Brain microvascular endothelial cell (primary cell): ENCODE results near the gene SCARB1.

Experiments used
- DNase-seq: peaks from one replicate; pipeline ENCODE4 v3.0.0-alpha.2; 2020
- H3K27ac ChIP-seq: fragments of 250-450 bp; sonication (Bioruptor Pico); 2 replicates; pipeline ENCODE4 v1.5.1; 2020; ENCODE audit warnings: mild to moderate bottlenecking, moderate library complexity
- H3K27me3 ChIP-seq: fragments of 250-450 bp; sonication (Bioruptor Pico); replicated peaks from 2 replicates; pipeline ENCODE4 v1.5.1; 2020; ENCODE audit warnings: mild to moderate bottlenecking
- H3K36me3 ChIP-seq: fragments of 250-450 bp; sonication (Bioruptor Pico); replicated peaks from 2 replicates; pipeline ENCODE4 v1.5.1; 2020; ENCODE audit warnings: mild to moderate bottlenecking
- H3K4me3 ChIP-seq: 2 replicates; pipeline ENCODE4 v1.5.1; 2011; ENCODE audit warnings: low read depth, mild to moderate bottlenecking, control low read depth, low read length, moderate library complexity
- CTCF ChIP-seq: IDR thresholded peaks from 2 replicates; pipeline ENCODE4 v1.5.1; 2011; ENCODE audit warnings: low read depth, mild to moderate bottlenecking, moderate library complexity, low read length, control low read depth, inconsistent platforms; ENCODE audit errors: missing control alignments
- in situ Hi-C: cut with HindIII; loops from 2 replicates; pipeline ENCODE4 v1.10.0; 2017; ENCODE audit warnings: low sequenced_read_pairs, low pct_ligation_motif_present

The SCARB1 gene

DNA sequence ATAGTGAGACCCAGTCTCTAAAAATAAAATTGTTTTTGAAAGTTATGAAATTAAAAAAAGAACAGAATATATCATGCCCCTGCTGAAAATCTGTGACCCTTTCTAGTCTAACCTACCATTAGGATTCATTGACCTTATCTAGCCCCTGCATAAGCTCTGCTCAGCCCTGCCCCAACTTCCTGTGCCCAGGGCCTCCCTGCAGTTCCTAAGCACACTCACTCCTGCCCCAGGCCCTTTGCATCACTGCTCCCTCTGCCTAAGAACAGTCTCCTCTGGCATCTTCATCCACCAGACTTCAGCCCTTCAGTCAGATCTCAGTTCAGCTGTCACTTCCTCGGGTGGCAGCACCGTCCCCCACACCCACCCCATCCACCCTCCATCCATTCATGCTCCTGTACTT, 55.4 kb downstream of the SCARB1 start:
- no peak for TF ChIP-seq CTCF
- Histone ChIP-seq H3K36me3 (peaks cover 17% of the 10 kb centered on the region), H3K4me3 (no peak overlapping the region), H3K27ac (no peak overlapping the region), H3K27me3 (no peaks in the 10 kb centered on the region)
- DNase-seq: no peak
- in situ Hi-C loops: no loop called here

GRCh38 chr12:124805876-124806668, 57.6 kb downstream of the SCARB1 start:
- Histone ChIP-seq H3K27me3 (no peaks in the 10 kb centered on the region), H3K36me3 (peaks cover 13% of the 10 kb centered on the region), H3K27ac (no peak overlapping the region), H3K4me3 (no peak overlapping the region)
- TF ChIP-seq CTCF: no peak
- DNase-seq: no peak
- in situ Hi-C loops: no loop called here

DNA sequence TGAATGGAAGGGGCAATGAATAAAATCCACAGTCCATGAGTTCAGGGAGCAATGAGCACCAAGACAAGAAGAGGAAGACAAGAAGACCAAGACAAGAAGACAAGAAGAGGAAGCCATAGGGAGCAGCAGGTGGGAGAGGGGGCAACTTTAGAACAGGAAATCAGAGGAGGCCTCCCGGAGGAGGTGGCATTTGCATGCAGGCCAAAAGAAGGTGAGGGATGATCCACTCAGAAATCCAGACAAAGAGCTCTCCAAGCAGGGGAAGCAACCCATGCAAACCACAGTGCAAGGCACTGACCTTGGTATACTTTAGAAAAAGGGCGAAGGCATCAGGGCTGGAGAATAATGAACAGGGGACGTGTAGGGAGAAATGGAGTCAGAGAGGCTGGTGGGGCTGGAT, 58.6 kb downstream of the SCARB1 start:
- H3K27ac ChIP-seq: no peak overlapping the region
- in situ Hi-C loops: no loop called here
- peaks cover 10% of the 10 kb centered on the region for H3K36me3 ChIP-seq
- no peaks in the 10 kb centered on the region for H3K27me3 ChIP-seq
- no peak for TF ChIP-seq CTCF
- DNase-seq: no peak
- no peak overlapping the region for H3K4me3 ChIP-seq

DNA sequence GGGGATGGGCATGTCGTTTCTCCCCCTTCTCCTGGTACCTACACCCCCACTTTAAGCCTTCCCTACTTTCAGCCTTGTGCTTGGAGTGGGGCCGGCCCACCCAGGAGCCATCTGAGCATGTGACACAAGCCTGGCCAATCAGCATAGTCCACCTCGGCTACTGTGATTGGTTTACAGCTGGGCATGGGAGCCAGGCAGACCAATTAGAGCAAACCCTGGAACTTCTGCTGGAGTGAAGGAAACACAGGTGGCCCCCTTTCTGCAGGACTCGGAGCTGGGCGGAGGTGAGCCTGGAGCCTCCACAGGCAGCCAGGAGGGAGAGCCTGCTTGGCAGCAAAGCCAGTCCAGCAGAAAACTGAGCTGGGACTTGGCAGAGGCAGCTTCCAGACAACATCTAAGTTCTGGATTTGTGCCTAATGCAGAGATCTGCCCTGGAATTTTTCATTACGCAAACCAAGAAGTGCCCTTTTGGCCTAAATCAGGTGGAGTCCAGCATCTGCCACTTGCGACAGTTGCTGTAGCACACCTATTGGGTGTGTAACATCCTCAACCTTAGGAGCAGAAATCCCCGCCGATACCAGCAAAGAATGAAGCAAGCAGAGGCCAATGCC, 59.5 kb downstream of the SCARB1 start:
- no peaks in the 10 kb centered on the region for H3K27me3 ChIP-seq
- in situ Hi-C loops: no loop called here
- no peak for TF ChIP-seq CTCF
- peaks cover 10% of the 10 kb centered on the region for H3K36me3 ChIP-seq
- no peak overlapping the region for H3K27ac ChIP-seq
- no peak overlapping the region for H3K4me3 ChIP-seq
- DNase-seq: no peak

- no peak for DNase-seq
- H3K4me3 ChIP-seq: no peak overlapping the region
- in situ Hi-C loops: no loop called here
- no peaks in the 10 kb centered on the region for H3K27me3 ChIP-seq
- H3K36me3 ChIP-seq: peaks cover 9% of the 10 kb centered on the region
- H3K27ac ChIP-seq: no peak overlapping the region
- no peak for TF ChIP-seq CTCF
These were observed 61.3 kb downstream of the SCARB1 start for GRCh38 chr12:124802361-124802760.
